Measurements from ENCODE around the gene JAG2.

Gene JAG2

GRCh38 chr14:105203057-105203531 lies 34.5 kb upstream of the JAG2 start:
- DNase-seq (ENCODE audit: low read depth): no peak

GRCh38 chr14:105201925-105202513 lies 33.4 kb upstream of the JAG2 start:
- DNase-seq (ENCODE audit: low read depth): no peak

- no peak for DNase-seq (ENCODE audit: low read depth)
Measured at GRCh38 chr14:105201156-105201924, 32.8 kb upstream of the JAG2 start.

- no peak for DNase-seq (ENCODE audit: low read depth)
Measured at GRCh38 chr14:105200641-105201040, 32.1 kb upstream of the JAG2 start.

GRCh38 chr14:105200074-105200473 lies 31.5 kb upstream of the JAG2 start:
- no peak for DNase-seq (ENCODE audit: low read depth)

- DNase-seq (ENCODE audit: low read depth): no peak
Measured at GRCh38 chr14:105199093-105199492, 30.5 kb upstream of the JAG2 start.

GRCh38 chr14:105198588-105198987 lies 30.0 kb upstream of the JAG2 start:
- no peak for DNase-seq (ENCODE audit: low read depth)

- DNase-seq (ENCODE audit: low read depth): no peak
Measured at GRCh38 chr14:105197211-105197641, 28.6 kb upstream of the JAG2 start.

GRCh38 chr14:105196265-105196960 lies 27.8 kb upstream of the JAG2 start:
- no peak for DNase-seq (ENCODE audit: low read depth)

GRCh38 chr14:105195522-105196264 lies 27.1 kb upstream of the JAG2 start:
- DNase-seq (ENCODE audit: low read depth): no peak

GRCh38 chr14:105195051-105195450 lies 26.5 kb upstream of the JAG2 start:
- no peak for DNase-seq (ENCODE audit: low read depth)

GRCh38 chr14:105193916-105194782 lies 25.6 kb upstream of the JAG2 start:
- DNase-seq (ENCODE audit: low read depth): no peak

GRCh38 chr14:105192866-105193731 lies 24.5 kb upstream of the JAG2 start:
- DNase-seq (ENCODE audit: low read depth): no peak

GRCh38 chr14:105187935-105188524 lies 19.5 kb upstream of the JAG2 start:
- no peak for DNase-seq (ENCODE audit: low read depth)

- DNase-seq (ENCODE audit: low read depth): no peak
Measured at GRCh38 chr14:105187116-105187515, 18.5 kb upstream of the JAG2 start.

GRCh38 chr14:105185973-105186372 lies 17.4 kb upstream of the JAG2 start:
- DNase-seq (ENCODE audit: low read depth): no peak

GRCh38 chr14:105185001-105185400 lies 16.4 kb upstream of the JAG2 start:
- no peak for DNase-seq (ENCODE audit: low read depth)

- no peak for DNase-seq (ENCODE audit: low read depth)
Measured at GRCh38 chr14:105184461-105184860, 15.9 kb upstream of the JAG2 start.

- DNase-seq (ENCODE audit: low read depth): no peak
Measured at GRCh38 chr14:105182296-105183020, 13.9 kb upstream of the JAG2 start.
